ENCODE results near the gene SNAP25. TPM values are rescaled to one million over a fixed set of nuclear protein-coding genes. Genes with fewer than 3 reads are reported as not detected.

The SNAP25 gene
- total RNA-seq, 2 experiments from 2014 or later, result 0.15 to 0.17 TPM

DNA sequence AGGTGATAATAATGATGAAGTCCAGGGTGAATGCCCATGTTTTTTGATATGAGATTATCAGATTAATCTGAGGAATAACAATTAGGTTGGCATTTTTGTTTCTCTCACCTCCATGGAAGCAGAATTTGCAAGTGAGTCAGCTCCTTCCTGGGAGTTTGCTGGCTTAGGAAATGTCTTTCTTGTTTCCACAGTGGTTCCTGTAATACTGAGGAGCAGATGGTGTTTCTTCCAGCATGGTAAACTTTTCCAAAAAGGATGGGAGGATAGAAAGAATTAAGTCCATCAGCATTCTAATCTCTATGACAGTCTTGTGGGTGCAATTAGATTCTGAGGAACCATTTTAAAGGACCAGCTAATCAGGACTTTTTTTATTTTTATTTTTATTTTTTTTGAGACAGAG is 40.5 kb downstream of the SNAP25 start:
- CTCF ChIA-PET, result no interaction called here
- POLR2A ChIA-PET, result no interaction called here

DNA sequence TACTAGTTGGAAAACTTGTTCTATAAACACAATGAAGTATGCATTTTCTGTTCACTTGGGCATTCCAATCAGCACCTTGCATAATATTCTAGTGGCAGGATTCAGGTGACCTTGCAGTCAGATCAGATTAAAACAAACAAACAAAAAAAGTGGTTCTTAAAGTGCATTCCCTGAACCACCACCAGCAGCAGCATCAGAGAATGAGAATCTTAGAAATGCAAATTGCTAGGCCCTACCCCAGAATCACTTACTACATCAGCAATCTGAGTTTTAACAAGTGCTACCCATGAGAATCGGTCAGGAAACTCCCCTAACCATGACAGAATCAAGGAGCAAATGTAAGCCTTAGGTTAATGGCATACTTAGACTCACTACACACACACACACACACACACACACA is 41.7 kb downstream of the SNAP25 start:
- ChIA-PET CTCF (no interaction called here), POLR2A (no interaction called here)

GRCh38 chr20:10261702-10262101 is 43.1 kb downstream of the SNAP25 start:
- ChIA-PET CTCF (no interaction called here), POLR2A (no interaction called here)

DNA sequence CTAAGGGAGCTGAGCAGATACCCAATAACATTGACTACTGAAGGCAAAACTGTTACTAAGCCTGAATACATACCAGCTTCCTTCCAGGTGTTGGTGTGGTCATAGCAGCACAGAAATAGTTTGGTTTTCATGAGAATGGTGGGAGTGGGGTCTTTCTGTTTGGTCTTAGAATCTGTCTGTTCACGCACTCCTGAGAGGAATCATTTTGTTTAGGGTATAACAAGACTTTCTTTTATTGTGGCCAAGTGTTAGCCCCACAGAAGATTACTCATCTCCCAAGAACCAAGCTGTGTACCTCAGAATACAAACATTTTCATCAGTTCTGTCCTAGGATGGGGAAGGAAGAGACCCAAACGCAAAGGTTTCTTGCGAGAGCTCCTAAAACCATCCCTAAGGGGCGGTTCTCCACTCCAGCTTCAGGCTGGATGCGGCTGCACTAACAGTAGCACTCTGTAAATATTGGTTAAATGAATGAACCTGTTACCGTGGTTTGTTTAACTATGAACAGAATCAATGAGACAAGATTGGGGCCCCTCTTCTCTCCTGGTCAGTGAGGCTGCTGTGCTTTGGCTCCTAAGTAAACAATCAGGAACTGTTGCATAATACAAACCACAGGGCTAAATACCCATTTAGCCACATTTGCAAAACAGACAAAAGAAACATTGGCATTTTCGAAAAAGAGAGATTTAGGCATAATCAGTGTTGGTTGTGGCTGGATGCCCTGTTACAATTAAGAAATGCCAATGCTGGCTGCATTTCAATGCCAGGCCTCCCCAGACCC is 44.9 kb downstream of the SNAP25 start:
- ChIA-PET CTCF (no interaction called here), POLR2A (no interaction called here)

DNA sequence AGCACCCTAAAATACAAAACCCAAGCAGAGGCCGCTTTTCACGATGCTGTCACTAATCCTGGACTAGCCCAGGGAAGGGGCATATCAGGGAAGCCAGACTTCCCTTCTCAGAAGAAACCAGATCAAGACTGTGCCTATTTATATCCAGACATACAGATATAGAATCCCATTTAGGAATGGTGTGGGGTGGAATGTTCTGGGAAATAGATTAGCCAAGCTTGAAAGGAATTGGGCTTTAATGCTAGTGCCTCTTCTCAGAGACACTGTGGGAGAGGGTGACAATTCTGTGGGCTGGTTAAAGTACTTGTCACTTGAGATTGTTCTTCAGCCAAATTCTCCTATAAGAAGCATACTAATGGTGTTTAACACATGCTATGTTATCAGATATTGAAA is 45.5 kb downstream of the SNAP25 start:
- ChIA-PET POLR2A (no interaction called here), CTCF (no interaction called here)

DNA sequence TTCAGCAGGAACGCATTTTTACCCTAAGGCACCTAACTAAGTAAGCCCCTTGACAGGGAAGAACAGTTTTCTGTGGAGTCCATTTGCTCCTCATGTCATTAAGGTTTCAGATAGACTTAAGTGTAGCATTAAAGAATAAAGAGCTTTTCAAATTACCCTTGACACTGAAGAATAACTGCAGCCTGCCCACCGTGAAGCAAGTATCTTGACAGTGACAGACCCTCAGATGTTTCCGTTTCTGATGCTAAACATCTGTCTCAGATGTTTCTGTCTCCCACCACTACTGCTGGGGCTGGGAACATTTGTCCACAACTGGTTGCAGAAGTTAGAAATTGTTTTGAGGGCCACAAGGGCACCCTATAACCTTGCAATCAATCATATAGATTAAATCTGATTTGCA is 50.0 kb downstream of the SNAP25 start:
- POLR2A ChIA-PET, result no interaction called here
- CTCF ChIA-PET, result no interaction called here

- CTCF ChIA-PET, result no interaction called here
- POLR2A ChIA-PET, result no interaction called here
Measured at GRCh38 chr20:10270630-10271029, 52.0 kb downstream of the SNAP25 start.

DNA sequence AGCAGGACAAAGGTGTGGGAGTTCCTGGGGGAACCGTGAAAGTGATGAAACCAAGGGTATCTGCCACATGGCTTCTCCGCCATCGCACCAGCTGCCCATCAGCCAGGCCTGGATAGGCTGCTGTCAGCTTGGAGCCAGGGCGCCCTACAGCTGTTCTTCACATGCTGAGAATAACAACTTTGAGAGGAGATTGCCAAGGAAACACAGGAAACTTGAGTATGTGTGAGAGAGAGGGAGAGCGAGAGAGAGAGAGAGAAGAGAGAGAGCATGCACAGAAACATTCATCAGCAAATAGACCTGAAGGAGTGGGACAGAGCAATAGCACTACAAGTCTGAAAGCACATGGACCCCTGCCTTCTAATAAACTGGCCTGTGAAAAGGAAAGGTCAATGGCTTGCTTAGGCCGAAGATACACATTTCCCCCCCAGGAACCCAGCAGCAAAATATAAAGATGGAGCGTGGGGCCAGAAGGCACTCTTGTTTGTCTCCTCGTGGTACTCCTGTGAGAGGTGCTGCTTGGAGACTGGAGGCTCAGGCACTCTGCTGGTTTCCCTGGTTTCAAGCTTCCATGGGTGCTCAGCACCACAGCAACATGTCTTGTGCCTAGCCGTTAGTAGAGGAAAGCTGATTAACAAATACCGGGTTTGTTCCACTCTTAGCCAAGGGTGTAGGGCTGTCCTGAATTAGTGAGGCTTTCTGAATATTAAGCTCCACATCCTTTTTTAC is 53.0 kb downstream of the SNAP25 start:
- ChIA-PET CTCF (no interaction called here), POLR2A (no interaction called here)

GRCh38 chr20:10276878-10277580 is 58.4 kb downstream of the SNAP25 start:
- ChIA-PET CTCF (no interaction called here), POLR2A (no interaction called here)

GRCh38 chr20:10277616-10278015 is 59.0 kb downstream of the SNAP25 start:
- POLR2A ChIA-PET, result no interaction called here

DNA sequence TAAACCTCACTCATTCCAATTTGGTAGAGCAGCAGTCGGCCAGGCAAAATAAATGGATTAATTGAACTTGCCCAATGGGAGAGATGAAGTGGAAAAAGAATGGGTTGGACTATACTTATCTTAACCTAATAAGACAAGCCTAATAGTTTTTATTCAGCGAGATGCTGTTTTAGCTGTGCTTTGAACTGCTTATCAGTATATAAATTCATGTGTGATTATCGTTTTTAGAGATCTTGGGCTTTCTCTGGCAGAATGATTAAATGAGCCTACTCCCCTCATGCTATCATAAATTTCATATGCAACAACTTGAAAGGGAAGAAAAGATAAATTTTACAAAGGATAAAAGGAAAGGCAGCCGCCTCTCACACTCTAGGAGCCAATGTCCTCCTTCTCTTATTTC is 59.8 kb downstream of the SNAP25 start:
- ChIA-PET CTCF (no interaction called here), POLR2A (no interaction called here)

More at GRCh38 chr20:10277616-10278015, 59.0 kb downstream of the SNAP25 start:
- CTCF ChIA-PET, result no interaction called here

DNA sequence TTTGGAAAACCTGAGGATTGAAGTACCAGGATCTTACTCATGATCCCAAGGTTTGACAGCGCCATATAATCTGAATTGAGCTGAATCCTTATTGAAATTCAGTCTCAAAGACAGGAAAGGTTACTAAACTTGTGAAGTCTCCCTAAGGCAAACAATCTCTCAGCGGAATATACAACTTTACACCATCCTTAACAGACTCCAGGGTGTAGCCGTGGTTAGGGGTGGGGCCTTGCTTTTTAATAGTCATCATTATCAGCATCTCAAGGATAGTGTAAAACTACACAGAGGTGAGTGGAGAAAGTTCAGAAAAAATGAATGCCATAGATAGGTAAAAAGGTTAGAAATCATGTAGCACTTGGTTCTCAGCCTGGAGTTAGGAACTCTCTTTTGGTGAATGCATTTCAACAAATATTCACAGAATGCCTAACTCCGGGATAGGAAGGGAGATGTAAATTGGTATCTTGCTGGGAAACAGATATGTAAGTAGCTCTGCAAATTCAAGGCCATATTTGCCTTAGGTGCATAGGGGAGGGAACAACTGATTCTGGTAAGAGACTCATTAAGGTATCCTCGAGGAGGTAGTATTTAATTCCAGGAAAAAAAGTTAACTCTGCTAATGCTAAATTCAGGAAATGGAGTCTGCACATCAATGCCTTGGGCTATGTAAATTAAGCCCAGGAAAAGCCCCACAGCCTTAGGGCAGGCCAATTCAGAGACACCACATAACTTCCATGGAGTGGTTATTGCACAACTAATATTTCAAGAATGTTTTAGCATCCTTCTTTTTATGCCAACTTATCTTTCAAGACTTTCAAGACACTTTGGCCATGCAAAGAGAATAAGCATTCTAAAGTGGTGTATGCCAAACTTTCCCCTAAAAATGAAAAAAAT is 61.6 kb downstream of the SNAP25 start:
- CTCF ChIA-PET, result no interaction called here
- POLR2A ChIA-PET, result interaction anchor here (0.6 kb wide), 1 partner anchor 10 kb away, joined by 4 read pairs; no protein-coding TSS in a partner anchor

GRCh38 chr20:10281911-10282310 is 63.3 kb downstream of the SNAP25 start:
- POLR2A ChIA-PET, result no interaction called here
- CTCF ChIA-PET, result no interaction called here

GRCh38 chr20:10282979-10283456 is 64.4 kb downstream of the SNAP25 start:
- ChIA-PET CTCF (interaction anchor here (1.4 kb wide), 1 partner anchor 35 kb away, joined by 3 read pairs; no protein-coding TSS in a partner anchor), POLR2A (no interaction called here)

- ChIA-PET CTCF (no interaction called here), POLR2A (no interaction called here)
Measured at GRCh38 chr20:10286356-10286755, 67.7 kb downstream of the SNAP25 start.

- CTCF ChIA-PET, result no interaction called here
Measured at GRCh38 chr20:10288421-10288820, 69.8 kb downstream of the SNAP25 start.

GRCh38 chr20:10288954-10289646 is 70.5 kb downstream of the SNAP25 start:
- ChIA-PET POLR2A (no interaction called here), CTCF (no interaction called here)

More at GRCh38 chr20:10288421-10288820, 69.8 kb downstream of the SNAP25 start:
- POLR2A ChIA-PET, result no interaction called here

DNA sequence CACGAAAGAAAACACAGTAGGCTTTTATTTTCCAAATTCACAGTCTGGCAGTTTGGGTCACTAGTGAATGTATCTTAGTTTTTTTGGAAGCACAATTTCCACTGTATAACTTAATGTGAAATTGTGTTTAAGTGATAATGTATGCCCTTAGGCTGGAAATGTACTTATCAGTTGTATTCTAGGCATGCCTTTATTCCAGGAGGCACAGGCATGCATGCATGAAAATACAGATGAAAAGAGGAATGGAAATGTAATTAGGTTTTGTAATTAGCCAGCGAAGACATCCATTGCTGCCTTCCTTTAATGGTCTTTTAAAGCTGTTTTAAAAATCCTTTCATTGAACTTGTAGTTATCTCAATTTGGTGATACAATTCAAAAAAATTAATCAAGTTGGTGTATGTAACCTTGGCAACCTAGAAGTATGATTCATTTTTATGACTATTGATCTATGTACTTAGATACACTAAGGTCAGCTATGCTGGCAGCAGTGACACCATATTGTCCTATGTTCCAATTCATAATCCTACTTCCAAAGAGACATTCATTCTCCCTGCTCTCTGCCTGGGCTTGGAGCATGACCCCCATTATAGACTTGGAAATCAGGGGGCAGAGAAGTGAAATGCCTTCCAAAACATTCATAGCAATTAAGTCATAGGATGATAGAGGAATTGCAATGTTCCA is 73.1 kb downstream of the SNAP25 start:
- CTCF ChIA-PET, result no interaction called here
- POLR2A ChIA-PET, result no interaction called here

DNA sequence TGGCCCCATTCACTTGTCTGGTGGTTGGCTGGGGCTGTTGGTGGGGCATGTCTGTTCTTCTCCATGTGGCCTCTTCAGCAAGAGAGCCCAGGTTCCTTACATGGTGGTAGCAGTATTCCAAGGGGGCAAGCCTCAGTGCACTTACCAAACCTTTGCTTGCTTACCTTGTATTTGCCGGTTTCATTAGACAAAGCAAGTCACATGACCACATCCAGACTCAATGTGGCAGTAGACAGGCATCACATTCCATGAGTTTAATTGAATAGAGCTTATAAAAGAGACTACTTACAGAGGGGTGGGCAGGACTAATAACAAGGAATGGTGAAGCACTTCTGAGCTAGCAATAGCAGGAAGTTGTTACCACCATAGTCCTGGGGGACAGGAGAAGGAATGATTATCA is 78.6 kb downstream of the SNAP25 start:
- ChIA-PET CTCF (no interaction called here), POLR2A (no interaction called here)

Data from activated CD8-positive, alpha-beta memory T cell treated with anti-CD3 and anti-CD28 coated beads for 36 hours (primary cell).